Measurements from ENCODE around the gene EFCAB14.
"Not testable (repeated sequence)": the region's sequence is repeated elsewhere in the genome, so short reads cannot be mapped to it uniquely, and the experiment has no call there.

EFCAB14 gene

DNA sequence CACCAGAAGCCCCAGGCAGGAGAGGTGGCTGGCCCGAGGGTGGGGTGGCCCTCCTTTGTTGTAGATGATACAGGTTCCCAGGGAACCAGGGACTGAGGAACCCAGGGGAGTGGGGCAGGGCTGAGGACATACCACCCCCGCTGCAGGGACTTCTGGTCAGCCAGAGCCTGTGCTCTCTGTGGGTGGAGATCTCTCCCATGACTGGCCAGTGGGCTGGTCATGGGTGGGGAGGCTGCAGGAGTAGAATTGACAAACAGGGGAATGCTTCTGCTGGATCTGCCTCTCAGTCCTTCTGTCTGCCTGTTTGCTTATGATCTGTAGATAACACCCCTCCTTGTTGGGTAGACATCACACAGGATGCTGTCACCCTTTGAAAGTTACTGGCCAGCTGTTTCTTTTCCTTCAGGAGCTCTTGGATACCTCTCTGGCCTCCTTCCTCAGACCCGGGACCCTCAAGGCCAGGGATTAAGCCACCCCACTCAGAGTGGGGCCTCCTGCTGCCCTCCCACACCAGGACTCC lies 2.8 kb upstream of the EFCAB14 start:
- no peak for DNase-seq (ENCODE audit: low spot score)

DNA sequence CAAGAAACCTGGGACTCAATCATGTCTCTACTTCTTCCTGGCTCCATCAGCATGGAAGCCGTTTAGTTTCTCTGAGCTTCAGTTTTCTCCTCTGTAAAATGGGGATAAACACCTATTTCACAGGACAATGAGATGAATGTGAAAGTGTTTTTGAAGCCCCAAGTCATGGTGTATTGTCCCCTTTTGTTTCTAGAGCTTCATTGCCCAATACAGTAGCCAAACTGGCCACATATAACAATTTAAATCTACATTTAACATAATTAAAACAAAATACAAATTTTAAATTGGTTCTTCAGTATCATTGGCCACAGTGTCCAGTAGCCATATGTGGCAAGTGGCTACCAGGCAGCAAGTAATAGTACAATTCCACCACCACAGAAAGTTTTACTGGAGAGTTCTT lies 2.3 kb upstream of the EFCAB14 start:
- DNase-seq (ENCODE audit: low spot score) = no peak

DNA sequence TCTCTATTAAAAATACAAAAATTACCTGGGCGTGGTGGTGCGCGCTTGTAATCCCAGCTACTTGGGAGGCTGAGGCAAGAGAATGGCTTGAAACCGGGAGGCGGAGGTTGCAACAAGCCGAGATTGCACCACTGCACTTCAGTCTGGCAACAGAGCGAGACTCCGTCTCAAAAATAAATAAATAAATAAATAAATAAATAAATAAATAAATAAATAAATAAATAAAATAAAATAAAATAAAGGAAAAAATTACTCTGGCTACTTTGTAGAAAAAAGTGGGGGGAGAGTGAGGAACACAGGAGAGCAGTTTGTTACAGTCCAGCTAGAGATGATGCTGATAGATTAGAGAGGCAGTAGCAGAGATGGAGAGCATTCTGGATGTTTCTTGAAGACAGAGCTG lies 1.4 kb upstream of the EFCAB14 start:
- not testable (repeated sequence) for DNase-seq (ENCODE audit: low spot score)

DNA sequence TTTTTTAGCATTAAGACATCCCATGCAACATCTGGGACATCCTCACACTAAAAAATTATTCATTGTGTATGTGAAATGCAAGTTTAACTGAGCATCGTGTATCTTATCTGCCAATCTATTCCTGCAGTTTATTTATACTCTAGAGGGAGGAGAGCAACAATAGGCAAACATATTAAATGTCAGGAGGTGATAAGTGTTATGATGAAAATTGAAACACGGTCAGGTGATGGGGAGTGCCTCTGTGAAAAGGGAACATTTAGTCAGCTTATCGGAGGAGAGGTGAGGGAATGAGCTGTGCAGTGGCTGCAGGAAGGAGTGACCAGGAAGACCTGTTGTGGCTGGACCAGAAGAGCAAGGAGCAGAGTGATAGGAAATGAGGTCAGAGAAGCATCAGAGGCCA lies 775 bp upstream of the EFCAB14 start:
- DNase-seq (ENCODE audit: low spot score) = peak; percentile 43

DNA sequence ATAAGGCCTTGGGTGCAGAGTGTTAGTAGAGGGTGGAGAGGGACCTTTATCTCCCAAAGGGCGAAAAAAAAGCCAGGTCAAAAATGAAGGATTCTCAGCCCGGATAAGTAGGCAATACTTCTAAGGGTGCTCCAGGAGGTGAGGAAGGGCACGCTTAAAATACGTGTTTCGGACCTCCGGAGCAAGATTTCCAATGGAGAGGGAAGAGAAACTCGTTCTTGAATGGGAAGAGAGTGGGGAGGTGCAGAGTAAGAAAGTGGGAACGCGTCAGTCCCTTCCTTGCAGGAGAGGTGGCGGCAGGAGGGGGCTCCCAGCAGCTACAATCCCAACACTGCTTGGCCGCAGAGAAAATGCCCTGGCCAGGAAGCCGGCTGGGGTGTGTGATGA lies 581 bp downstream of the EFCAB14 start:
- DNase-seq (ENCODE audit: low spot score) = peak; percentile 32

DNA sequence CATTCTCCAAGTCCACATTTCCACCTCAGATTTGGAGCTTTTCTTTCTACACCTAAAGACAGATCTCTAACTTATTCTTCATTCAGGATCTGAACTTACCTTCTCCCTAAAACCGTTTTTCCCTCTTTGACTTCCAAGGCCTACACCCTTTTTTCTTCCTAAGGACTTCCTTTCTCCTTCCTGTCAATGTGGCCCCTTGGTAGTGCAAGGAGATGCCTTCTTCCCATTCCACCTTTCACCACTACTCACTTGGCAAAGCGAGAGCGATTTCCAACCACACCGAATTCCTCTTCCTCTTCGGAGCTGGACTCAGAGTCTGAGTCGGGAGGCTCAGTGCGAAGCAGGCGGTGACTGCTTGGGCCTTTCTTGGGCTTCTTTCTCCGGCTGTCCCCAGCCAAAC lies 1.3 kb downstream of the EFCAB14 start:
- DNase-seq (ENCODE audit: low spot score) = peak; percentile 42

DNA sequence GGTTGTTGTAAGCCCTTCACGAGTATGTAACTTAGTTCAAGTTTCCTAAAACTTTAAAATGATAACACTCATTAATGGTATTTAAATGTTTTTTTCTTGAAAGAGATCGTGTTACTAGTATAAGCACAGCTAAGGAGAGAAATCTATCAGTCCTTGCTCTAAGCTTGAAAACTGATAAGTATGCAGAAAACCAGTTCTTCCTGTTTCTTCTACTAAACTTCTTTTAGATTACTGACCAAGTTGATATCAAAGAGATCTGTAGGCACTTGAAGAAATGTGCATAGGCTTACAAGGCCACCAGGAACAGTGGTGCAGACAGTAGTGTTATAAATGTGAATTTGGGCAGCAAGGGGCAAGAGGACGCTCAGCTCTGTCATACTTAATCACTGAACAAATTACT lies 3.9 kb downstream of the EFCAB14 start:
- no peak for DNase-seq (ENCODE audit: low spot score)

DNA sequence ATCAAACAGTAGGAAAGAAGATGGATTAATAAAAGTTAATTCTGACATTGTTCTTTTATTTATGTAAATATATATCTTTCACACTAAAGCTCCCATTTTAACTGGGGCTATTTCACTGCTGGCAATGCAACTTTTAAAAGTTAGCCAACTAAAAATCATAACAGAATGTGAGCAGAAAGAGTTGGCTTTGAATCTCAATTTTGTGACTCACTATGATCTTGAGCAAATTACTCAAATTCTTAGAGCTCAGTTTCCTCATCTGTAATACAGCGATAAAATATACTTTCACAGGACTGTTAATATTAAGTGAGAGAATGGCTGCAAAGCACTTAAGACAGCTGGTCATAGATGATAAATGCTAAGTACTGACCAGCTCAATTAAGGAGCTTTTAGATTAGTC lies 10.8 kb downstream of the EFCAB14 start:
- no peak for DNase-seq (ENCODE audit: low spot score)

DNA sequence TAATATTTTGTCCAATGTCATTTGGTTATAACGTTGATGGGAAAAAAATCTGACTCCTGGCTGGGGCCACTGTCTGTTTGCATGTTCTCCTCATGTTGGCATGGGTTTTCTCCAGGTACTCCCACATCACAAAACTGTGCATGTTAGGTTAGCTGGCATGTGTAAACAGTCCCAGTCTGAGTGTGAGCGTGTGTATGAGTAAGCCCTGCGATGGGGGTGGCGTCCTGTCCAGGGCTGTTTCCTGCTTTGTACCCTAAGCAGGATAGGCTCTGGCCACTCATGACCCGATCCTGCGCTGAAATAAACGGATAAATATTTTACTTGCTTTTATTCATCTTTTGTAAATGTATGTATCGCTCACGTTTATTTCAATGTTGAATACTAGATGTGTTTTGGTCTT lies 13.5 kb downstream of the EFCAB14 start:
- no peak for DNase-seq (ENCODE audit: low spot score)

DNA sequence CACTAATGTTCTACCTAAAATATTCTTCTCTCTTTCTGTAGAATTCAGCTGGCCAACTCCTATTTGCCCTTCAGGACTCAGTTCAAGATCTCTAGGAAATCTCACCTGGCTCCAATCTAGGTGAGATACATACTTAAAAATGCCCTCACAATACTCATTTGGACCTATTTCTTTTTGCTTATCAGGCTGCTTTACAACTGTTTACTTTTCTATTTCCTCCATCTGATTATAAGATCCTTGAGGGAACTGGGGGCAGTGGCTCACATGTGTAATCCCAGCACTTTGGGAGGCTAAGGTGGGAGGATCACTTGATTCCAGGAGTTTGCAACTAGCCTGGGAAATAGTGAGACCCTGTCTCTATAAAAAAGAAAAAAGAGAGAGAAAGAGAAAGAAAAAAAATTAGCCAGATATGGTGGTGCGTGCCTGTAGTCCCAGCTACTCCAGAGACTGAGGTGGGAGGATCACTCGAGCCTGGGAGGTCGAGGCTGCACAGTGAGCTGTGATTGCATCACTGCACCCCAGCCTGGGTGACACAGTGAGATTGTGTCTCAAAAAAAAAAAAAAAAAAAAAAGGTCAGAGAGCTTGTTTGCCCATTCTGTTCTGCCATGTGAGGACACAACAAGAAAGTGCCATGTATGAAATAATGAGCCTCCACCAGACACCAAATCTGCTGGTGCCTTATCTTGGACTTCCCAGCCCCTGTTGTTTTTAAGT lies 14.8 kb downstream of the EFCAB14 start:
- no peak for DNase-seq (ENCODE audit: low spot score)

DNA sequence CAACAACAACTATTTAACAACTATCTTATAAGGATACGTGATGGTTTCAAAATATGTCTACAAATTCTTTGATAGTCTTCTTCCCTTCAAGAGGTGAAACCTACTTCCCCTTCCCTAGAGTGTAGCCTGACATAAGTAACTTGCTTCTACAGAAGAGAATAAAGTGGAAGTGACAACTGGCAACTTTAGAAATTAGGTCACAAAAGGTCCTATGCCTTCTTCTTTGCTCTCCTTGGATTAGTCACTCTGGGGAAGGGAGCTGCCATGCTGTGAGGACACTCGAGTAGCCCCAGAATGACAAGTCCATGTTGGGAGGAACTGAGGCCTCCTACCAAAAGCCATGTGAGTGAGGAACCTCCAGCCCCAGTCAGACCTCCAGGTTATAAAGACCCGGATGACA lies 19.2 kb downstream of the EFCAB14 start:
- DNase-seq (ENCODE audit: low spot score) = no peak

DNA sequence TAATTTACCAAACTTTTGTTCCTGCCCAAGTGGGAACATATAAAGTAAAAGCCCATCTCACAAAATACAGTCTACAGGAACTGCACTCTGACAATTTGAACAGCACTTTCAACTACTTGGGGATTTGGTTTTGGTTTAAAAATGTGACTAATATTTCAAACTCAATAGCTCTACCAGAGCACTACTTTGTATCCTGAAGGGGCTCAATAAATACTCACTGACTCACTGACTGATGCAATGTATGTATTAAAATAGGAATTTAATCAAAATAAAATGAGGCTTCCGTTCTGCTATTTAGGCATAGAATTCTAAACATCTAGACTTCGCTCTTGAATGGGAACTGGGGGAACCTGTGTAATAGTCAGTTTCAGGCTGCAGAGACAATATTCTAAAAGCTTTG lies 21.9 kb downstream of the EFCAB14 start:
- DNase-seq (ENCODE audit: low spot score) = no peak

DNA sequence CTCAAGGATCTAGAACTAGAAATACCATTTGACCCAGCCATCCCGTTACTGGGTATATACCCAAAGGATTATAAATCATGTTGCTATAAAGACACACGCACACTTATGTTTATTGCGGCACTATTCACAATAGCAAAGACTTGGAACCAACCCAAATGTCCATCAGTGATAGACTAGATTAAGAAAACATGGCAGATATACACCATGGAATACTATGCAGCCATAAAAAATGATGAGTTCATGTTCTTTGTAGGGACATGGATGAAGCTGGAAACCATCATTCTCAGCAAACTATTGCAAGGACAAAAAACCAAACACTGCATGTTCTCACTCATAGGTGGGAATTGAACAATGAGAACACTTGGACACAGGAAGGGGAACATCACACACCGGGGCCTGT lies 24.2 kb downstream of the EFCAB14 start:
- not testable (repeated sequence) for DNase-seq (ENCODE audit: low spot score)

DNA sequence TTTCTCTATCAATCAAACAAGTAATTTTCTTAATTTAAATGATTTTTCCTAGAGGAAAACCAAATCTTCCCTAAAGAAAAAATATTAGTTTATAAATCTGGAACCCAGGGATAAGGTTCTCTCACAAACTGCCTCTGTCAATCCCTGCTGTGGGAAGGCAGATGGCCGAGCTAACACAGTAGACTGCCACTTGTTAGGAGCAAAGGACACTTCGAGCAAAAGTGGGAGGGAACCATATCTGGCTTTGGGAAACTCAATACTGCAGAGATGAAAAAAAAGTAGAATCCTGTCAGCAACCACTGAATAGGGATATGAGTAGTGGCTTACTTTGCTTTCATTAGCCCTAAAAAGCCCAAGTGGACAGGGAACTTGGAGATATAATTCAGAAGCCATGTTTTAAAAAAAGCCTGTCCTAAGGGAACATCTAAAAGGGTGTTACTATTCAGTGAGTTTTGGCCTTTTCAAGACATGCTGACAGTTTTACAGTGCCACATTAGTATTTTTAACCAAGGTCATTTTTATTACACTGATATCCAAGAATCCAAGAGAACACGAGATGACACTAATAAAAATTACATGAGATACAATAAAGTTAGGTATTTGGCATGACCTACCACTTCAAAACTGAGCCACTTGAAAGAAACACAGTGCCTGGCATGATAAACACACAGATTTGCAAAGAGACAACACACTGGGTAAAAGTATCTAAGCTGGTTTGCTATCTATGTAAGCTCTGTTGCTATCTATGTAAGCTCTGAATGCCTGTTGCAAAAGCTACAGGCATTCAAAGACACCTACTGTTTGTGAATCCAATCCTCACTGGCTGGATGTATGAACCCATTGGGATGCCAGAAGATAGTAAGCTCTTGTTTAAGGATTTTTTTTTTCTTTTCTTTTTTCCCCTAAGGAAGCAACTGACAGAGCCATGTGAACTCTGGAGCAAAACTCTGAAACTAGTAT lies 25.8 kb downstream of the EFCAB14 start:
- DNase-seq (ENCODE audit: low spot score) = no peak

DNA sequence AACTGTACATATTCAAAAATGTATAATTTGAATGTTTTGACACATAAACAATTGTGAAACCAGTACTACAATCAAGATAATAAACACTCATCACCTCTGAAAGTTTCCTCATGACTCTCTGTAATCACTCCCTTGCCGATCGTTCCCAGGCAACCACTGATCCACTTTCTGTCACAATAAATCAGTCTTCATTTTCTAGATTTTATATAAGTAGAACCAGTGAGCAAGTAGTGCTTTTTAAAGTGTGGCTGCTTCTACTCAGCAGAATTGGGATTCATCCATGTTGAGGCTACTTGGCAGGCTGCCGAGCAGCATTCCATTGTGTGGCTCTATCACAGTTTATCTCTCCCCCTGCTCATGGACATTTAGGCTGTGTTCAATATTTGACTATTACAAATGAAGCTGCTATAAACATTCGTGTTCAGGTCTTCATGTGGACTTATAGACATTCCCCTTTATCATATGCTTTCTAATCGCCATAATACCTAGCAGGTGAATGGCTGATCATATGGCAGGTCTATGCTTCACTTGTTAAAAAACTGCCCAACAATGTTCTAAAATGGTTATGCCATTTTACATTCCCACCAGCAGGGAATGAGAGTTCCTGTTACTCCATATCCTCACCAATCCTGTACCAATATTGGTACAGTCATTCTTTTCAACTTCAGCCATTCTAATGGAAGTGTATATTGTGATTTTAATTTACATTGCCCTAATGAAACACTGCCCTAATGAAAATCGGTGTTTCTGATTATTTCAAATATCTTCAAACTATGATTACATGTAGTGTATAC lies 26.7 kb downstream of the EFCAB14 start:
- no peak for DNase-seq (ENCODE audit: low spot score)

DNA sequence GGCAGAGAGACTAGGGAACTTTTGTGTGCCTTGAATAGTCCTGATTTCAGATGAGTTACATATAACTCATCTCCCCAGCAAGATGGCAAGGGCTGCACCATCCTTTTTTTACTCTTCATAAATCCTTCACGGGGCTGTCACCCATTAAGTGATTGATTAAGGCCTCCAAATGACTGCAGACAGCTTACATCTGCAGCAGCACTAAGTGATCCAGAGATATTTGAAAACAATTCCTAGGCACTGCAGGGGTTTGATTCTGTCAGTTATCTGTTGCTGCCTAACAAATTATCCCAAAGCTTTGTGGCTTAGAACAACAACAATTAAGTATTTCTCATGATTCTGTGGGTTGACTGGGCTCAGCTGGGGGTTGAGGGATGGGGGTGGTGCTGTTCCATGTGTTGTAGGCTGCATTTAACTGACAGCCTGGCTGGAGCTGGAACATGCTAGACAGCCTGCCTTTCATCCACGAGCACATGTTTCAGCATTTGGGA lies 27.9 kb downstream of the EFCAB14 start:
- no peak for DNase-seq (ENCODE audit: low spot score)

DNA sequence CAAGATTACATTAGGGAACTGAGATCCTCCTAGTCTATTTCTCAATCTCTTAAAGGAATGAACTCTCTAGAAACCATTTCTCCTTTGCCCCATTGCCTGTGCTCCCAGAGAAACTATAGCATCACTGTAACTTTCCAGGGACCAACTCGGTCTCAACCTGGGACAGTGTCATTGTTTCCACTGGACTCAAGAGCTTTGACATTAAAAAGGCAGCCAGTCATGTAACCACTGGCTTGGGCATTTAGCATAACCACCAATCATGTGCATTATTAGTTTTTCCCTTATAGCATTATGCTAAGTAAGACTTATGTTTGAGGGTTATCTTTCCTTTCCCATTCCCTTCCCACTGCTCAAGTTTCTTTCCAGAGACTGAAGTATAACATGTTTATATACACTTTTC lies 29.0 kb downstream of the EFCAB14 start:
- no peak for DNase-seq (ENCODE audit: low spot score)

DNA sequence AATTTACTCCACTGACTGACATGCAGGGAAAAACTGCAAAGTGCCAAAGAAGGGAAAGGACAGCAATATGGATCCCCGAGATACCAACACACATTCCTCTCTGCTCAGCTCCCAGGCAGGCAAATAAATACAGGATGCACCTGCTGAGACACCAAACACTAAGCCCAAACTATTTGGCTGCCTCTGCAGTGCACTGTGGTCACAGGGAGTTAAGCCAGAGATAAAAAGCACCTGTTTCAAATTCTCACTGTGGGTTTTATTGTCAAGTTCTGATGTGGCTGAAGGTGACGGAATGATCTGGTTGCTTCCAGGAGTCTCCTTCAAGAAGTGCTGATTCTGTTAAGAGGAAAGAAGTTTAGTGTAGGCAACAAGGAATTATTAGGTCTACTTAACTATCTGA lies 29.6 kb downstream of the EFCAB14 start:
- DNase-seq (ENCODE audit: low spot score) = no peak

DNA sequence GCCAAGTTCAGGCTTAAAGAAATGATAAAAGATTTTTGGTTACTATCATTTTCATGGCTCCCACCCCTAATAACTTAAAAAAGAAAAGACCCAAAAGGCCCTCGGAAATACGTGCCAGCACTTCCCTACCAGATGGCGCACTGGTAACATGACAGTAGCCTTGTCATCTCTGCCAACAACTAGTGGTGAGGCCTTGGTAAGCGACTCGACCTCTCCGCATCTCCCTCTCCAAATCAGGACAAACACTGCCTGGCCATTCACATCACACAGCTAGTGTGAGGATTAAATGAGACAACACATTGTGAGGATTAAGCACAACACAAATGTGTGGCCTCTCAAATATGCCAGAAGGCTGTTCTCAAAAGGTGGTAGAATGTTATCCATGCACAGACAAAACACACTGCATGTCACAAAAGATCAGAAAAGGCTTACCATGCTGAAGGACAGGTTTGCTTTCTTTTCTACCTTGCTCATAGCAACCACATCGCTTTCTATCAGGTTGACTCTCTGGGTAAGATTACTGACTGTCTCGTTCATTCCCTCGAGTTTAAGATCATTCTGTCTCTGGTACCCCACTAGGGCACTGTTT lies 30.9 kb downstream of the EFCAB14 start:
- DNase-seq (ENCODE audit: low spot score) = no peak

DNA sequence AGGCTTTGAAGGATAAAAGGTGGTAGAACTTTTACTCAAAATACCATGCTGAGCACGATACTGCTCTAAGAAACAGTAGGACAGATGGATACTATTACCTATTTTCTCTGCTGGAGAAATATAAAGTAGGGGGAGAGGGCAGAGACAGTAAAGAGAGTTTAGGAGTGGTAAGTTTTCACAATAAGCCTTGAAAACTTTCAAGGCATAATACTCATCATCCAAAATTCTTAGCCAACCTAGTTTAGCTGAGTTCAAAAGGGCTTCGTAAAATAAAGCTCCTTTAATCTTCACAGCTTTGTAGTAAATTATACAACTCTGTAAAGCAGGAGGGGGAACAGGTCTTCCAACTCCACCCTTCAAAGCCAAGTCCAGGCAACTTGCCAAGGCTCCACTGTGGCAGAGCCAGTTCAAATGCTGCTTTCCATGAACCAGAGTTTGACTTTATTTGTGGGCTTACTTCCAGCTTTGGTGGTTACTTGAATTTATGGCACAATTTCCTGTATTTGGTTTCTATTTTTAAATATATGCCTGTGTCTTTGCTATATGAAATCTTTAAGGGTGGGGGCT lies 31.7 kb downstream of the EFCAB14 start:
- no peak for DNase-seq (ENCODE audit: low spot score)

DNA sequence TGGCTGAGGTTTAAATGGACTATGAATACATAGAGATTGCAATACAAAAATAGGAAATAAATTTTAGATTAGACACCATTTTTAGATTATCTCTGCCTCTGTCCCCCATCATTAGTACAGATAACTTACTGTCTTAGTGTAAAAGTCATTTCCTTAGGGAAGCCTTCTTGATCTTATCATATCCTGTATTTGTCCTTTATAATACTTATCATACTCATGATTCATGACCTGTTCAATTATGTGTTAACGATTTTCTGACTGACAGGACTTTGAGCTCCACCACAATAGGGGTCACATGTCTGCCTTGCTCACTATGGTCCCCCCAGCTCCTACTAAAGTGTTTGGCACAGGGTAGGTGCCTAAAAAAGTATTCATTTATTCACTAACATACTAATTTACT lies 32.7 kb downstream of the EFCAB14 start:
- no peak for DNase-seq (ENCODE audit: low spot score)

Measured in RKO (cell line).